Measurements from ENCODE around the gene RGL4. TPM values are rescaled to one million over a fixed set of nuclear protein-coding genes. Genes with fewer than 3 reads are reported as not detected.

The RGL4 gene
- total and polyA plus RNA-seq, 2 donors (not counting 1 experiment from before 2014, with no cell fraction given), result 0.81 to 2.7 TPM

DNA sequence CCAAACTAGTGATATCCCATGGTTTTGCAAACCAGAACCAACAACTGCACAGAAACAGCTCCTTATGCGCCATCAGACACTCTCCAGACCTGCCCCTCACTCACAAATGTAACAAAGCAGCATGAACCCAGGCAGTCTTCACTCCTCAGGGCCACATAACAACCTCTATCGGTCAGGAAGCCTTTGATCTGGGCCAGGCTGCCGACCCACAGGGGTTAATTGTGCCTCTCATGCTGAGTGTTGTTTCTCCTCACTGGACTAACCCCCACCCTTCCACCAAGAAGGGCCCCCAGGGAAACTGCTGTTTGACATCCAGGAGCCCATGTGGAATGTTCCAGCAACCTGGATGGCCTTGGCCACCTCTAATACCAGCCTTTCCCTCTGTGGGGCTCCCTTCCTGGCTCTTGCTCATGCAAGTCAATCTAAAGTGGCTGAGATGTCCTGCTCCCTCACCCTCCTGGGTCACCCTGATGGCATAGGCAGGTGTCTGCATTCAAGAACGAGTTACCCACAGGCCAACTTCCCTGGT lies 7.9 kb upstream of the RGL4 start:
- Histone ChIP-seq H3K27ac (ENCODE audit: low read length in 2 of 2) (no peak overlapping the region), H3K4me2 (replicated peaks; ENCODE audit: low read depth, low read length, poor library complexity, severe bottlenecking) (no peak overlapping the region), H3K9me3 (ENCODE audit: control extremely low read depth in 1 of 3, control insufficient read depth in 2 of 3, insufficient read depth in 1 of 3, low read length in 2 of 3) (no peaks in the 10 kb centered on the region), H3K36me3 (replicated peaks in 1 of 2; ENCODE audit: control extremely low read depth in 1 of 2, control insufficient read depth in 1 of 2, extremely low read depth in 1 of 2, insufficient read depth in 2 of 2, low read length in 1 of 2) (peaks cover 0 to 5% of the 10 kb centered on the region in 2 experiments), H3K79me2 (ENCODE audit: control insufficient read depth, insufficient read depth, low read length) (no peaks in the 10 kb centered on the region), H3K4me1 (ENCODE audit: control insufficient read depth in 2 of 2, insufficient read depth in 2 of 2, low read length in 2 of 2) (no peaks in the 10 kb centered on the region), H3K4me3 (ENCODE audit: control extremely low read depth in 1 of 5, extremely low read depth in 1 of 5, insufficient read depth in 1 of 5, low read depth in 2 of 5, low read length in 4 of 5) (no peak overlapping the region), H4K20me1 (ENCODE audit: control insufficient read depth, insufficient read depth, low read length, poor library complexity, severe bottlenecking) (no peaks in the 10 kb centered on the region), H3K27me3 (replicated peaks in 1 of 4; ENCODE audit: control extremely low read depth in 1 of 4, control insufficient read depth in 3 of 4, insufficient read depth in 4 of 4, low read length in 3 of 4) (no peaks in the 10 kb centered on the region), H2AFZ (ENCODE audit: insufficient read depth, low read depth, low read length, poor library complexity, severe bottlenecking) (no peak overlapping the region), H3K9ac (ENCODE audit: low read length) (no peak overlapping the region)
- Mint-ChIP-seq H3K27ac (no peak overlapping the region), H3K27me3 (no peaks in the 10 kb centered on the region), H3K4me1 (no peaks in the 10 kb centered on the region), H3K9me3 (ENCODE audit: insufficient read depth) (no peaks in the 10 kb centered on the region), H3K4me3 (no peak overlapping the region)
- intact Hi-C loops (cut with micrococcal nuclease), result no loop called here
- TF ChIP-seq EZH2 (IDR thresholded peaks at IDR 0.05; ENCODE audit: borderline replicate concordance, insufficient read depth, low read depth, low read length, poor library complexity, severe bottlenecking), result no peak
- TF ChIP-seq CTCF (IDR thresholded peaks at IDR 0.05), result no peak
- DNase-seq, result no peak
- no peak for ATAC-seq (ENCODE audit: low read depth)
- whole genome bisulfite sequencing (ENCODE audit: insufficient coverage), result 86% methylated on average over 4 of the region's 4 CpGs
- ChIA-PET POLR2A (no interaction called here), CTCF (no interaction called here)

DNA sequence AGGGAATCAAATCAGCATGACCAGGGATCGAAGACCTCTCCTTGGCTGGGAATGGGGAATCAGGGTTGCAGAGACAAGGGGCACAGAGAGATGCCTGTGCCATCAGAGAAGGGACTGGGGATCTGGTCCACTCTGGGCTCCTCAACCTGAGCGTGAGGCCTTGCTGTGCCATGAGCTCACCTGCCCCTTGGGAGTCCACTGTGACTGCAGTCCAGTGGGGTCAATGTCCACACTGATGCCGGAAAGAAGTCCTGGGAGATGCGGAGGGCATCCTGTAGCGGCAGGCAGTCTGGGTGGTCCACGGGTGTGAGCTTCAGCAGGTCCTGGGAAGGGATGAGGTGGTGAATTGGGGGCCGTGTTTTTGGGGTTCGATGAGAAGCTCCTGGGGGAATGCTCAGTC lies 7.3 kb upstream of the RGL4 start:
- TF ChIP-seq EZH2 (IDR thresholded peaks at IDR 0.05; ENCODE audit: borderline replicate concordance, insufficient read depth, low read depth, low read length, poor library complexity, severe bottlenecking) (no peak), CTCF (IDR thresholded peaks at IDR 0.05) (no peak)
- no peaks in the 10 kb centered on the region for H3K27me3 Mint-ChIP-seq
- no peaks in the 10 kb centered on the region for H3K27me3 ChIP-seq (replicated peaks in 1 of 4; ENCODE audit: control extremely low read depth in 1 of 4, control insufficient read depth in 3 of 4, insufficient read depth in 4 of 4, low read length in 3 of 4)
- no peak overlapping the region for H2AFZ ChIP-seq (ENCODE audit: insufficient read depth, low read depth, low read length, poor library complexity, severe bottlenecking)
- H3K9ac ChIP-seq (ENCODE audit: low read length), result no peak overlapping the region
- DNase-seq (no peak), ATAC-seq (ENCODE audit: low read depth) (no peak)
- peaks cover 0 to 5% of the 10 kb centered on the region in 2 experiments for H3K36me3 ChIP-seq (replicated peaks in 1 of 2; ENCODE audit: control extremely low read depth in 1 of 2, control insufficient read depth in 1 of 2, extremely low read depth in 1 of 2, insufficient read depth in 2 of 2, low read length in 1 of 2)
- ChIA-PET POLR2A (no interaction called here), CTCF (interaction anchor here (1.3 kb wide), 1 partner anchor 10 kb away, joined by 3 read pairs; no protein-coding TSS in a partner anchor)
- no peaks in the 10 kb centered on the region for H4K20me1 ChIP-seq (ENCODE audit: control insufficient read depth, insufficient read depth, low read length, poor library complexity, severe bottlenecking)
- no peak overlapping the region for H3K4me3 ChIP-seq (ENCODE audit: control extremely low read depth in 1 of 5, extremely low read depth in 1 of 5, insufficient read depth in 1 of 5, low read depth in 2 of 5, low read length in 4 of 5)
- 98% methylated on average over 8 of the region's 8 CpGs for WGBS (ENCODE audit: insufficient coverage)
- intact Hi-C loops (cut with micrococcal nuclease), result no loop called here
- H3K4me1 Mint-ChIP-seq, result no peaks in the 10 kb centered on the region
- no peaks in the 10 kb centered on the region for H3K9me3 ChIP-seq (ENCODE audit: control extremely low read depth in 1 of 3, control insufficient read depth in 2 of 3, insufficient read depth in 1 of 3, low read length in 2 of 3)
- H3K4me1 ChIP-seq (ENCODE audit: control insufficient read depth in 2 of 2, insufficient read depth in 2 of 2, low read length in 2 of 2), result no peaks in the 10 kb centered on the region
- H3K27ac Mint-ChIP-seq, result no peak overlapping the region
- H3K4me2 ChIP-seq (replicated peaks; ENCODE audit: low read depth, low read length, poor library complexity, severe bottlenecking), result no peak overlapping the region
- H3K27ac ChIP-seq (ENCODE audit: low read length in 2 of 2), result no peak overlapping the region
- no peak overlapping the region for H3K4me3 Mint-ChIP-seq
- no peaks in the 10 kb centered on the region for H3K79me2 ChIP-seq (ENCODE audit: control insufficient read depth, insufficient read depth, low read length)
- H3K9me3 Mint-ChIP-seq (ENCODE audit: insufficient read depth), result no peaks in the 10 kb centered on the region

All from B cell (primary cell).